GM12892 (cell line): ENCODE results near the gene SLC9A9.

Experiments used
- POLR2A ChIP-seq: IDR thresholded peaks from 2 replicates; pipeline ENCODE4 v1.6.1; 2011; ENCODE audit warnings: low read depth, low read length, control low read depth
- POLR2AphosphoS5 ChIP-seq: IDR thresholded peaks from 2 replicates; pipeline ENCODE4 v1.6.1; 2011; ENCODE audit warnings: low read depth, low read length, control low read depth

DNA sequence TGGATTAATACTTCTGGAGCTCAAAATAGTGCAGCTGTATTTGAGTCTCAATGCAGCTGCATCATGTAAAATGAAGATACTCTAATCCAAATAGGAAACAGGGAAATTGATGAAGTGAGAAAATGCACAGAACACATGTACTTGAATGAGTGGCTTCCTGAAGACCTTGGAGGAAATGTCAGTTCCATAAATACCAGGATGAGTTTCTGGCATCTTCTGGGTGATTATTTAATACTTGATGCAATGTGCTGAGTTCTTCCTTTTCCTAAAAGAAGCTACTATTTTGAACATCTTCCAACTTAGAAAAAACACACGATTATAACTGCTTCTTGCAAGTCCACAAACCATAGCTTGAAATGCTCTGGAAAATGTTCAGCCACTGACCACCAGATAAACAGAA, 162.8 kb downstream of the SLC9A9 start:
- TF ChIP-seq POLR2A (no peak), POLR2AphosphoS5 (no peak)
